NCI-H345 treated with DMSO at 0.1 percent for 48 hours (cell line): Measurements from ENCODE around the gene SHISA5.
A peak's percentile ranks its signal among the peaks of the same experiment; 100 is the strongest.
"Not testable (repeated sequence)": the region's sequence is repeated elsewhere in the genome, so short reads cannot be mapped to it uniquely, and the experiment has no call there.

Experiments
- DNase-seq: peaks from one replicate; lab custom pipeline; 2025; ENCODE audit not compliant: unreplicated experiment; lab: John Stamatoyannopoulos, UW

The SHISA5 gene, protein sequence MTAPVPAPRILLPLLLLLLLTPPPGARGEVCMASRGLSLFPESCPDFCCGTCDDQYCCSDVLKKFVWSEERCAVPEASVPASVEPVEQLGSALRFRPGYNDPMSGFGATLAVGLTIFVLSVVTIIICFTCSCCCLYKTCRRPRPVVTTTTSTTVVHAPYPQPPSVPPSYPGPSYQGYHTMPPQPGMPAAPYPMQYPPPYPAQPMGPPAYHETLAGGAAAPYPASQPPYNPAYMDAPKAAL

DNA sequence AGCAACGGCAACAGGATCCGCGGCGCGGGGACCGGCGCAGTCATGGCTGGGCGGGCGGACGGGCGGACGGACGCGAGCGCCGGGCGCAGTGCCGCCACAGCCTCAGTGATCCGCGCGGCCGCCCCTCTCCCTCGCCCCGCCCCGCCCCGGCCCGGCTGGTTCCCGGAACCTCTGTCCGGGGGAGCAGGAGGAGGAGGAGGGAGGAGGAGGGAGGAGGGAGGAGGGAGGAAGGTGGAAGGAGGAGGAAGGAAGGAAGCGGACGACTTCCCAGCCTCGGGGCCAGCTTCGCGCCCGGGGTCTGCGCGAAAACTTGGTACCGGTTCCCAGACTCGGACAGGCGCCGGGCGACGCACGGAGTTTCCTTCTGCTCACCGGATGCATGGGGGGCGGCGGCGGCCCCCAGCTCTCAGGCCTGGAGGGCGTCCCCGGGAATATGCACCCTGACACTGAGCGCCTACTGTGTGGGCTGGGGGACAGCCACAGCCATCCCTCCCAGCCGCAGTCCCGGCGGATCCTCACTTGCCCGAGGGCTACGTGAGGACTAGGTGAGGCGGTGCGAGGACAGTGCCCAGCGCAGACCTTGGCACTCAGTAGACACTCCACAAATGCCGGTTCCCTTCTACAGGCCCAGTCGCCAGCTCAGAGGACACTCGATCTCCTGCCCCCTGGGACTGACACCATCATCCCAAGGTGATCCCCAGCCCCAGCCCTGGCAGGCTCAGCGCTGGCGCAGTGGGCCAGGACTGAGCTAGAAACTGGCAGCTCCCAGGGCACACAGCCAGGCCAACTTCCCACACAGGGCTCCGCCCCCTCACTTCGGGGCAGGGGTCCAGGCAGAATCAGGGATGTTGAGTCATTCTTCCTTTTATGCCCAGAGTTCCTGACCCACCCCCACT lies at the start of gene SHISA5:
Gene SHISA5 (minus strand): TSS at position 124 of the 896 bp plus-strand sequence. CDS start 80 bp downstream, at position 44.
- no peak for DNase-seq

DNA sequence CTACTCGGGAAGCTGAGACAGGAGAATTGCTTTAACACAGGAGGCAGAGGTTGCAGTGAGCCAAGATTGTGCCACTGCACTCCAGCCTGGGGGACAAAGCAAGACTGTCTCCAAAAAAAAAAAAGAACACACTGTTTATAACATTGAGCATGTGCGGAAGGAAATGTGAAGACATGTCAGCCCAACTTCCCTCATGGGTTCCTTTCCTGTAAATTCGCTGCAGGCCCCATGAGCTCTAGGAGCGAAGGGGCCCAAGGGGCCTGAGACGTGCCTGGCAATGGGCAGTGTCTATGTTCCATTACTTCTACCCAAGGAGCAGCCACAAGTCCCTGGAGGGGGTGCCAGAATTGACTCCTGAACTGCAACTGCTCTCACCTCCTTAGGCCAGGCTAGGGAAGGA lies 49.4 kb upstream of the SHISA5 start:
- DNase-seq, result no peak

DNA sequence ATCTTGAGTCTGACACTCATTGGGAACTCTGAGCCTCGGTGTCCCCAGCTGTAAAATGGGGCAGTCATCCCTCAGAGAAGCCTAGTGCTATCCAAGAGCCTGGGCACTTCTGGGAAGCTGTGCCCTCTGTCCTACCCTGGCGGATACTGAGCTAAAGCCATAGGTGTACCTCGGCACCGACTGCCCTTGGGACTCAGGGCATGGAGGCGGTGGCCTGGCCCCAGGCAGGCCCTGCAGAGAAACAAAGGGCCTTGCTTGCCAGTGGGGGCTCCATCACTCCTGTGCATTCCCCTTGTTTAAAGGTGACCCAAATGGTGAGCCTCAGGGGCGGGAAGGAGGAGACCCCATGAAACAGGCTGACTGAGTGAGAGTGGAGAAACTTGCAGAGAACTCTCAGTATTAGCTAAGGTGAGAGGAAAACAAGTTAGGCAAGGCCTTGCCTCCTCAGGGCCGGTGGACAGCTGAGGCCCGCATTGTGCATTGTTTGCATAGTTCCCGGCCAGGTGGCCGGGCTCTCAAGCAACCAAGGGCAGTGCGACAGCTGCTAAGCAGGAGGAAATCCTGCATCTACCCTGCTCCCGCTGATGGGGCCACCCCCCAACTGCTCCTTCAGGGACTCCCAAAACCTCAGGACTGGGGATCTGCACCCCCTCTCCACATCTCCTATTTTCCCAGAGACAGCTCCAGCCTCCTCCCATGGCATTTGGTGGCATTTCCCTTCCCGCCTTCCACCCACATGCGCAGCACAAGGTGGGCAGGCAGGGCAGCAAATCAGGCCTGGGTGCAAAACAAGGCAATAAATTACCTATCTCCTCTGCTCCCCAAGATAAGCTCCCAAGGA lies 48.4 kb upstream of the SHISA5 start:
- DNase-seq, result no peak

DNA sequence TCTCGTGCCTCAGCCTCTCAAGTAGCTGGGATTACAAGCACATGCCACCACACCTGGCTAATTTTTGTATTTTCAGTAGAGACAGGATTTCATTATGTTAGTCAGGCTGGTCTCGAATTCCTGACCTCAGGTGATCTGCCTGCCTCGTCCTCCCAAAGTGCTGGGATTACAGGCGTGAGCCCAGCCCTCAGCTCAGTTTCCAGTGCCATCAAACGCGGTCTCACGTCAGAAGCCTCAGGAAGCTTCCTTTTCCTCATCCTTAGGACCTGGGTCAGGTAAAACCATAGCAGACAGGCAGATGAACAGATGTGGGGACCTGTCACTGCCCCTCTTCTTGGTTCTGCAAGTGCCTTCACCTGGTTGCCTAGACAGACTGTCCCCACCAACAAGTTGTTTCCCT lies 47.7 kb upstream of the SHISA5 start:
- DNase-seq, result not testable (repeated sequence)

DNA sequence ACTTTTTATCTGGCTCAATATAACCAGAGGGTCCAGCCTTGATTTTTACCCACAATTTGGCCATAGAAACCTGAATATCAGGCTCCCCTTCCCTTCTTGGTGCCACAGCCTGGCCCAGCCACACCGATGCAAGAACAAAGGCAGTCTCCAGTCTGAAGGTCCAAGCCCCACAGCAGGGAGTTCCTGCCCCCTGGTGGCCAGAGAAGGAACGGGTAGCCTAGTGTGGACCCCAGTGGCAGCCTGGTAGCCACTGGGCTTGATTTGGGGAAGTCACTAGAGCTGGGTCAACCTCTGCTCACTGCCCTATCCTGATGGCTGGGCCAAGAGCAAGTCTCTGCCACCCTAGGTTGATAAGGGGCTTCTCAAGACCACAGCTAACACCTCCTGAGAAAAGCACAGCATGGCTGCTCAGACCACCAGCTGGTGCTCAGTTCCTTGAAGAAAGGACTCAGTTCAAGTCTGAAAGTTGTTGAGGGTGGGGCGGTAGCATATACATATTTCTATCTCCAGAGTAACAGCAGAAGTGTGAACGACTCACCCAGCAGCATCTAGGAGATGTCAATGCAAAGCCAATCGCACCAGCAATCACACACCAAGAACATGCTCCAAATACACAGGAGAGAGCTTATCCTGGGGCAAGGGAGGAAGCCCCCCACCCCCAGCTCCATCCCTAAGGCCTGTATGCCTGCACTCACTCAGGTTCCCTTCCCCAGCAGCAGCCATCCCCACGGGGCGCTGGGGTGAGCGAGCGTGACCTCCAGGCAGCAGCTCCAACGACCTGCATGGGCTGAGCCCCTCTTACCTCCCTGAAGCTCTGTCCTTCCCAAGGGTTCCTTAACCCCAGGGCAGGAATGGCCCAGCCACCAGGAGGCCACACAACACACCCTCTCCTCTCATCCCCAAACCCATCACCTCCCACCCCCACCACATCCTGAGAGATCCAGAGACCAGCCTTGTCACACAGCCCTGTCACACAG lies 45.0 kb upstream of the SHISA5 start:
- DNase-seq, result peak; percentile 2

DNA sequence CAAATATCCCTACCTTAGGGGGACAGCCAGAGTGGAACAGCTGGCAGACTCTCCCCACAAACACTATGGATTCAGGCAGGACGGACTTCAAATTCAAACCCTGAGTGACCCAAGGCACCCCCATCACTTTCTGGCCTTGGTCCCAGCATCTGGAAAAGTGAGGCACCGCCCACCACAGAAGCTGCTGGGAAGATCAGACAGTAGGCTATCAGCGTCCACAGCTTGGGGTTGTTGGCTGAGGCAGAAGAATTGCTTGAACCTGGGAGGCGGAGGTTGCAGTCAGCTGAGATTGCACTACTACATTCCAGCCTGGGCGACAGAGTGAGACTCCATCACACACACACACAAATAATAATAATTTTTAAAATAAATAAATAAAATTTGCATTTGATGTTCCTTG lies 44.2 kb upstream of the SHISA5 start:
- DNase-seq, result no peak

DNA sequence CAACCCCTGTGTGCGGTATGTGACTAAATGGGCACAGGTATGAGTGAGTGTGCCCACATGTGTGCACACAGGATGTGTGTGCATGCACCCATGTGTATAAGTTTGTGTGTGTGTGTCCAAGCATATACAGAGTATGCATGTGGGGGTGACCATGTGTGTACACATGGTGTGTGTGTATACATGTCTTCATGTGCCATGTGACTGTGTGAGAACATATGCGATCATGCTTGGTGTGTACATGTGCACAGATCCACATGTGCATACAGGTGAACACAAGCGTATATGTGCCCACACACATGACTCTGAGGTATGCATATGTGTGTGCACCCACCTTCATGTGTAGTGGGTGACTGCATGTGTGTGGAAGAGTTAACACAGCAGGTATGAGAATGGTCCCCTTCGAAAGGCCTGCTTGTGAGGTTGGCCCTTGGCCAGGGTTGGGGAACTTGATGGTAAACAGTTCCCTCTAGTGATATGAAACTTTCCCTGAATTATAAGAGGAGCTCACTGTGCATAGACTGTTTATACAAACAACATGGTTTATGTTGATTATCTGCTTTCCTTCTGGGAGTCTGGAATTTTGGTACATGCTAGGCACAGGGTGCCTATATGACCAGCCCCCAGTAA lies 42.3 kb upstream of the SHISA5 start:
- DNase-seq, result no peak

DNA sequence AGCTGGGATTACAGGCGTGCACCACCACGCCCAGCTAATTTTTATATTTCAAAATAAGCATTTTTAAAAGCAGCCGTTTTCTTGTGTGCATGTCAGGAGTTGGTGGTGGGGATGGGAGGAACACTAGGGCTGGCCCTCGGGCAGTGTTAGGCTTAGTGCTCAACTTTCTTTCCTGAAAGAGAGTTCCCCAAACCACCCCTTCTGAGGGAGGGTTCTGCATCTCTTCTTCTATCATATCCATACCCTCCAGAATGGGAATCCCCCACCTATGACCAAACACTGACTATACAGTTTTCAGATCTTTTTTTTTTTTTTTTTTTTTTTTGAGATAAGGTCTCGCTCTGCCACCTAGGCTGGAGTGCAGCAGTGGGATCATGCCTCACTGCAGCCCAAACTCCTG lies 40.2 kb upstream of the SHISA5 start:
- no peak for DNase-seq

DNA sequence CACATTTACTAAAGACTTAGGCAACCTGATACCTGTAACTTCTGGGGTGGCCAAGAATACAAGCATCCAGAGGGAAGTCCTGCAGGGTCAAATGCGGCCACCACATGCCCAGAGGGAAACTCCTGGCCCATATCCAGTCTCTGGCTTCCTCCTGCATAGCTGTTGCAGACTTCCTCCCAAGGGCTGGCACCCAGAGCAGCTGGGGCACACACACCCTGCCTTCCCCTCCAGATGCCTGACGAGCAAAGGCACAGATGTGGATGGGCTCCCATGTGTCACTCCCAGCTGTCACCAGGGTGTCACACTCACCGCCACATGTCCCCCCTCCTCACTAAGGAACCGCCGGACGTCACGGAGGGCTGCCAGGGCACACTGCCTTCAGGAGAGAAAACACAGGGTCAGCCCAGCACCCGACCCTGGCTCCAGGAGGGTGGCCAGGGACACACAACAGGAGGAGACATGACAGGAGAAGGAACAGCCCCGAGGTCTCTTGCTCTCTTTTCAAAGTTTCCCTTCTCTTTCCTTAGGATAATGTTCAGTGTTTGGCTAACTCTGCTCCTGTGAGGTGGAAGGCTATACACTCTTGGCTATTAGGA lies 39.4 kb upstream of the SHISA5 start:
- DNase-seq, result no peak

DNA sequence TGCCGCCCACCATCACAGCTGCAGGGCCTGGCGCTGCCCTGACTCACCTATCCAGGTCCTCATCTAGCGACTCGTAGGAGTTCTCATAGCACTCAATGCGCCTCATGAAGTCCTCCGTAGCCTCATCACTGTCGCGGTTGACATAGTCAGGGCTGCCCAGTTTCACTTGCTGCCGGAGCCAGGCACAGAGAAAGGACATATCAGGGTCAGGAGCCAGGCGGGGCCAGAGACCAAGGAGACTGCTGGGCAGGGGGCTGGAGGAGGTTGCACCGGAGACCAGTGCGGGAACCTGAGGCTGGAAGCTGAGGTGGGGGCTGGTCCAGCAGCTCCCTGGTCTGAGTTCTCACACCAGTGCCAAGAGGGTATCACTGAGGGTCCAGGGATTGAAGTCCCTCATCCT lies 34.5 kb upstream of the SHISA5 start:
- no peak for DNase-seq

DNA sequence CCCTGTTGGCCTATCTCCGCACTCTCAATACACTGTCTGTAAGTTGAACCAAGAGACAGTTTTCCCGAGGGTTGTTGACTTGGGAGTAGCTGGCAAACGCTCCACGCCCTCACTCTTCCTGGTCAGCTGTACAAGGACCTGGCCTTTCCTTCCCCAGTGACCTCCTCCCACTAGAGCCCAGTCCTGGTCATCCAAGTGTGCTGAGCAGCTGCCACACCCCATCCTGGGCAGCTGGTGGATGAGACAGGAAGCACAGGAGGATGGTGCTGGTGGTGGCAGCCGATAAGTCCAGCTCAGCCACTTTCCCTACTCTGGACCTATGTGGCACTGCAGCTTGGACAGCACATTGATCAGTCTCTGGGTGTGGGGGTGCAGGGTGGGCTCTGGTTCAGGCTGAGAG lies 32.8 kb upstream of the SHISA5 start:
- DNase-seq, result no peak

DNA sequence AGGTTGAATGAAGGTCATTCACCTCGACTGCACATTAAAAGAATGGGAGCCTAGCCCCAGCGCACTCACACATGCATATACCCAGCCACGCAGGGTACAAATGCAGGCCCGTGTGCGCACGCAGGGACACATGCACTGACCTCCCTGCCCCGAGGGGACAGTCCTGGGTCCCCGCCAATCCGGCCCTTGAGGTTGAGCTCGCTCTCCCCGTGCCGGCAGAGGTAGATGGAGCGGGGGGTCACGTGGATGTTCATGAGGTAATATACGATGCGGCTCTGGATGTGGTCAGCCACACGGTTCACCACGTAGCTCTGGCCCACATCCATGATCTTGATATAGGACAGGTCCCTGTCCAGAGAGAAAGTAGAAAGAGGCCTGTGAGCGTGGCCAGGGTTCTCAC lies 32.1 kb upstream of the SHISA5 start:
- no peak for DNase-seq

DNA sequence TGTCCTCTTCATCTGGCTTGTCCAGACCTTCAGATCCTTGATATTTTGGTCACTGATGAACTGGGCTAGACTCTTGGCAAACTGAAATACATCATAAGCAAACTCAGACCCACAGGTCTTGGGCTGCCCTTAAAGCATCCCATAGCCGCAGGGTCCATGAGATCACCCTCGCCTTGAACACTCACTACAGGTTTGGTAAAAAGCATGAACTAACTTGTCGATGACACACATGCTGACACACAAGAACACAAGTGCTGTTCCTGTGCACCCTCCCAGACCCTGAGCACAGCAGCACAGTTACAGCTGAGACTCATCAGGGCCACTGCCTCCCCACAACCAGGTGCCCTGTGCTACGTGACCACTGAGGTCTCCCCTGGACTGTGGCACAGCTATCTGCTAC lies 31.6 kb upstream of the SHISA5 start:
- no peak for DNase-seq

DNA sequence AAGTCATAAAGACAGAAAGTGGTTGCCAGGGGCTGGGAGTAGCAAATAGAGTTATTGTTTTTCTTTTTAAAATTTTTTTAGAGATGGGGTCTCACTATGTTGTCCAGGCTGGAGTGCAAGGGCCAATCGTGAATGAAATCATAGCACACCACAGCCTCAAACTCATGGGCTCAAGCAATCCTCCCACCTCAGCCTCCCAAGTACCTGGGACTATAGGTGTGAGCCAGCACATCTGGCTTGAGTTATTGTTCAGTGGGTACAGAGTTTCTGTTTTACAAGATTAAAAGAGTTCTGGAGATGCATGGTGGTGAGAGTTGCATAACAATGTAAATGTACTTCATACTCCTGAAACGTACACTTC lies 29.0 kb upstream of the SHISA5 start:
- DNase-seq, result no peak

DNA sequence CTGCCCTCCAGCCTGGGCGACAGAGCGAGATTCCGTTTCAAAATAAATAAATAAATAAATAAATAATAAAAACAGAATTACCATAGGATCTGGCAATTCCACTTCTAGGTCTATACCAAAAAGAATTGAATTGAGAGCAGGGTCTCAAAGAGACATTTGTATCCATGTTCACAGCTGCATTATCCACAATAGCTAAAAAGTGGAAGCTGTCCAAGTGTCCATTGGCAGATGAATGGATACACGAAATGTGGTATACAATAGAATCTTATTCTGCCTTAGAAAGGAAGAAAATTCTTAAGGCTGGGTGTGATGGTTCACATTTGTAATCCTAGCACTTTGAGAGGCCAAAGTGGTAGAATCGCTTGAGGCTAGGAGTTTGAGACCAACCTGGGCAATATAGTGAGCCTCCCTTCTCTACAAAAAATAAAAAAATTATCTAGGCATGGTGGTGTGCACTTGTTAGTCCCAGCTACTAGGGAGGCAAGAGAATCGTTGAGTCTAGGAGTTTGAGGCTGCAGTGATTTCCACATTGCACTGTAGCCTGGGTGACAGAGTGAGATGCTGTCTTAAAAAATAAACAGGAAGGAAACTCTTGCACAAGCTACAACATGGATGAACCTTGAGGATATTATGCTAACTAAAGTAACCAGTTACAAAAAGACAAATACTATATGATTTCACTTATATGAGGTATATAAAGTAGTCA lies 28.4 kb upstream of the SHISA5 start:
- DNase-seq, result no peak

DNA sequence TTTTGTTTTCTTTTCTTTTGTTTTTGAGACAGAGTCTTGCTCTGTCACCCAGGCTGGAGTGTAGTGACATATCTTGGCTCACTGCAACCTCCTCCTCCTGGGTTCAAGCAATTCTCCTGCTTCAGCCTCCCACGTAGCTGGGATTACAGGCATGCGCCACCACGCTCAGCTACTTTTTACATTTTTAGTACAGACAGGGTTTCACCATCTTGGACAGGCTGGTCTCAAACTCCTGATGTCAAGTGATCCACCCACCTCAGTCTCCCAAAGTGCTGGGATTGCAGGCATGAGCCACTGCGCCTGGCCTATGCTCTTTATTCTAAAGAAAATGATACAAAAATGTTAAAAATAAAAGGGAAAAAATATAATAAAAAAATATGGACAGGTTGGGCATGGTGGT lies 26.7 kb upstream of the SHISA5 start:
- DNase-seq, result not testable (repeated sequence)

DNA sequence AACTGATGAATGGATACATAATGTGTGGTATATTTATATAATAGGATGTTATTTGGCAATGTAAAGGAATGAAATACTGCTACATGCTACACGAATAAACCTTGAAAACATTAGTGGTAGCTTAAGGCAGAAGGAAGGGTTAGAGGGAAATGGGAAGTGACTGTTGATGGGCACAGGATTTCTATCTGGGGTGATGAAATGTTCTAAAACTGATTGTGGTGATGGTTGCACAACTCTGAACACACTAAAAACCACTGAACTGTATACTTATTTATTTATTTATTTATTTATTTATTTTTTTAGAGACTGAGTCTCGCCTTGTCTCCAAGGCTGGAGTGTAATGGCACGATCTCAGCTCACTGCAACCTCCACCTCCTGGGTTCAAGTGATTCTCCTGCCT lies 24.8 kb upstream of the SHISA5 start:
- no peak for DNase-seq

DNA sequence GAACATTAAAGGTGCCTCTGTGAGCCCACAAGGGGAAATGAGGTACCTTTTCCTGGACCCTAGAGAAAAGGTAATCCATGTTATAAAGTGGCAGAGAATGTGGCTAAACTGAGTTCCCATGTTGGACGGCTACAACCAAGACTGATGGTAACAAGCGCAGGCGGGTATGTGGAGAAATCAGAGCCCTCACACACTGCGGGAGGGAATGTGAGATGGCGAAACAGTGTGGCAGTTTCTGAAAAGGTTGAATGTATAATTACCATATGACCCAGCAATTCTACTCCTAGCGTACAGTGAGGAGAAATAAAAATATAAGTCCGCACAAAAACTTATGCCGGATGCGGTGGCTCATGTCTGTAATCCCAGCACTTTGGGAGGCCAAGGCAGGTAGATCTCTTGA lies 24.1 kb upstream of the SHISA5 start:
- no peak for DNase-seq

DNA sequence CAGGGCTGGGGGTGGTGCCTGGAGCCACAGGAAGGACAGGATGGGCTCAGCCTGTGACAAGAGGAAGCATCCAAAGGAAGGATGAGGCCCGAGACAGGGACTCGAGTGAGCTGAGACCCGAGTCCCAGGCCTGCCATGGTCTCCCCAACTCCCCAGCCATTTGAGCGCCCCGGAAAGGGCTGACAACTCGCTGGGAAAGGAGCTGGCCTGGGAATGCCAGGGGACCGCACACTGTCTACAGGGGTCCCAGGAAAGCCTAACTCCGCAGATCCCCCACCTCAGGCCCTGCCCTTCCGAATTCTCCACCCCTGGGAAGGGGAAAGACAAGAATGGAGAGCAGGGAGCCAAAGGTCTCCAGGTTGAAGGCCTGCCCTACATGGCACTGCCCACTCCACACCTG lies 21.0 kb upstream of the SHISA5 start:
- DNase-seq, result no peak
